K562 (cell line): ENCODE measurements around the gene DBX2. TPM values are rescaled to one million over a fixed set of nuclear protein-coding genes. Genes with fewer than 3 reads are reported as not detected.
"Not testable (repeated sequence)": the region's sequence is repeated elsewhere in the genome, so short reads cannot be mapped to it uniquely, and the experiment has no call there.

Experiments used
- ATAC-seq: fragments of 200-7000 bp; cut with Tn5 transposase; 3 replicates; pipeline ENCODE4 v1.9.1; 2020; ENCODE audit warnings: moderate library complexity
- BruUV-seq: library from RNA; stranded (reverse); fragments of 400-500 nt; replicated peaks from 2 replicates; lab custom pipeline; 2021; lab: Mats Ljungman, UMichigan
- CTCF ChIA-PET: fragments of 300-600 bp; formaldehyde crosslinking; extraction: SDS; loops from one replicate; lab custom pipeline; 2021; ENCODE audit warnings: low intra/inter-chr PET ratio; lab: Yijun Ruan, JAX
- POLR2A ChIA-PET: fragments of 300-600, 350-650 bp; sonication (Branson Sonifier 250); formaldehyde crosslinking; extraction: SDS; loops from one replicate; lab custom pipeline; 2021; ENCODE audit warnings: antibody characterized with exemption, inconsistent platforms; lab: Yijun Ruan, JAX
- DNase-seq, 4 experiments: peaks; one replicate each; pipeline versions ENCODE4 v3.0.0 to v3.0.0-alpha.2; 2011 to 2018; ENCODE audit warnings: low spot score in 3 of 4, mixed read lengths in 3 of 4; ENCODE audit errors: extremely low read depth in 1 of 4
- FAIRE-seq: peaks from 2 replicates; lab custom pipeline; 2011; peaks lifted over from hg19 to GRCh38; lab: Jason Lieb, UNC
- H2AFZ ChIP-seq: 2 replicates; pipeline ENCODE4 v1.6.0; 2011; ENCODE audit warnings: low read depth, low read length, control low read depth, inconsistent platforms
- H3K27ac ChIP-seq: fragments of 200-600 bp; 3 replicates; pipeline ENCODE4 v1.8.0; 2011; ENCODE audit warnings: low read depth, mild to moderate bottlenecking, control low read depth, inconsistent platforms, low read length, moderate library complexity, mixed read lengths; ENCODE audit errors: extremely low read depth
- H3K27me3 ChIP-seq, 2 experiments: fragments of 300-600 bp in 1 of 2; 2 replicates in 1 of 2; 3 replicates in 1 of 2; pipeline versions ENCODE4 v1.6.0 to v1.8.0; 2011; ENCODE audit warnings: inconsistent platforms in 2 of 2, low read length in 2 of 2, mild to moderate bottlenecking in 1 of 2, mixed read lengths in 1 of 2, moderate library complexity in 1 of 2; ENCODE audit not compliant: control insufficient read depth in 2 of 2, insufficient read depth in 2 of 2
- H3K36me3 ChIP-seq: fragments of 300-600 bp; 3 replicates; pipeline ENCODE4 v1.8.0; 2011; ENCODE audit warnings: mild to moderate bottlenecking, low read length, inconsistent platforms; ENCODE audit not compliant: control insufficient read depth, insufficient read depth
- H3K4me1 ChIP-seq, 2 experiments: fragments of 200-600 bp in 1 of 2; replicated peaks in 1 of 2; 2 replicates in 1 of 2; 3 replicates in 1 of 2; pipeline versions ENCODE4 v1.5.1 to v1.8.0; 2011; ENCODE audit warnings: inconsistent platforms in 2 of 2, low read length in 2 of 2, mild to moderate bottlenecking in 1 of 2, mixed read lengths in 1 of 2, moderate library complexity in 1 of 2; ENCODE audit not compliant: control insufficient read depth in 2 of 2, insufficient read depth in 2 of 2
- H3K4me2 ChIP-seq: 2 replicates; pipeline ENCODE4 v1.6.1; 2011; ENCODE audit warnings: low read length, control low read depth, inconsistent platforms, mixed read lengths; ENCODE audit not compliant: insufficient read depth
- H3K4me3 ChIP-seq: fragments of 200-600 bp; sonication (generic), shearing (Covaris generic); 2 replicates; pipeline ENCODE4 v1.5.1; 2016; ENCODE audit warnings: control low read depth, inconsistent platforms
- H3K79me2 ChIP-seq: fragments of 200-600 bp; 3 replicates; pipeline ENCODE4 v1.8.0; 2011; ENCODE audit warnings: low read length, inconsistent platforms; ENCODE audit not compliant: control insufficient read depth, insufficient read depth
- H3K9ac ChIP-seq, 2 experiments: 2 replicates each; pipeline versions ENCODE4 v1.6.0 to v1.6.1; 2011; ENCODE audit warnings: low read depth in 2 of 2, low read length in 2 of 2, control low read depth in 1 of 2, inconsistent platforms in 1 of 2, mild to moderate bottlenecking in 1 of 2, mixed read lengths in 1 of 2; ENCODE audit not compliant: insufficient read depth in 1 of 2
- H3K9me1 ChIP-seq: one replicate; pipeline ENCODE4 v1.6.0; 2011; ENCODE audit warnings: inconsistent platforms, mild to moderate bottlenecking, low read length, moderate library complexity; ENCODE audit not compliant: control insufficient read depth, insufficient read depth
- H3K9me3 ChIP-seq: replicated peaks from 2 replicates; pipeline ENCODE4 v1.5.1; 2011; ENCODE audit warnings: low read depth, low read length, inconsistent platforms; ENCODE audit not compliant: control insufficient read depth, insufficient read depth
- H4K20me1 ChIP-seq: replicated peaks from 2 replicates; pipeline ENCODE4 v1.6.1; 2011; ENCODE audit warnings: low read length, inconsistent platforms, mixed read lengths; ENCODE audit not compliant: control insufficient read depth, insufficient read depth
- HEY1 ChIP-seq: fragments of 250-450 bp; sonication (Bioruptor Pico); IDR thresholded peaks from 2 replicates; pipeline ENCODE4 v1.5.0; 2020; ENCODE audit warnings: mild to moderate bottlenecking, moderate library complexity, borderline replicate concordance
- RAD21 ChIP-seq, 2 experiments: fragments of 250-450 bp in 1 of 2; fragments of 450-650 bp in 1 of 2; sonication (Bioruptor Pico) in 1 of 2; formaldehyde crosslinking in 1 of 2; IDR thresholded peaks in 1 of 2; conservative IDR thresholded peaks in 1 of 2; 2 replicates each; pipeline versions ENCODE4 v1.4.0 to v1.8.0; 2020 to 2022; ENCODE audit warnings: mild to moderate bottlenecking in 2 of 2, moderate library complexity in 1 of 2
- SAP30 ChIP-seq: fragments of 200-600 bp; sonication (generic); IDR thresholded peaks from 2 replicates; pipeline ENCODE4 v1.6.1; 2012; ENCODE audit warnings: borderline replicate concordance, low read depth, mild to moderate bottlenecking, moderate library complexity, low read length, control low read depth, inconsistent platforms; ENCODE audit not compliant: insufficient read depth, poor library complexity, severe bottlenecking
- SMAD2 ChIP-seq: fragments of 150-350 bp; IDR thresholded peaks from 2 replicates; pipeline ENCODE4 v1.6.1; 2014; ENCODE audit warnings: low read depth, mild to moderate bottlenecking, low read length
- TARDBP ChIP-seq: fragments of 450-650 bp; IDR thresholded peaks from 2 replicates; pipeline ENCODE4 v1.6.1; 2016
- TCF3 ChIP-seq: sonication (generic); formaldehyde crosslinking; IDR thresholded peaks from 2 replicates; pipeline ENCODE4 v1.4.0; 2020; ENCODE audit warnings: mild to moderate bottlenecking, missing genetic modification reagents
- TSC22D4 ChIP-seq: fragments of 450-650 bp; IDR thresholded peaks from 2 replicates; pipeline ENCODE4 v1.6.1; 2016; ENCODE audit warnings: missing genetic modification characterization, missing biosample characterization, control low read depth
- ZNF644 ChIP-seq: fragments of 200-800 bp; sonication (Bioruptor generic); IDR thresholded peaks from 2 replicates; pipeline ENCODE4 v1.6.1; 2016; ENCODE audit warnings: low read depth, missing genetic modification characterization, missing compliant biosample characterization
- WGBS: fragments of 100-300 bp; shearing (Covaris generic); methylation state at CpG from one replicate; pipeline ENCODE4 v1.1.6; 2016; ENCODE audit warnings: low coverage, mixed read lengths; ENCODE audit not compliant: insufficient coverage; ENCODE audit errors: missing lambda C conversion rate; 5-methylcytosine and 5-hydroxymethylcytosine counted together
- in situ Hi-C: fragments of 300-500 bp; cut with MboI; formaldehyde crosslinking; loops from 4 replicates; pipeline ENCODE4 v1.15.0; 2018; ENCODE audit warnings: inconsistent platforms, mixed read lengths
- intact Hi-C: fragments of 100-400 bp; cut with micrococcal nuclease; formaldehyde crosslinking; loops from 2 replicates; pipeline ENCODE4 v1.14.2; 2022
- polyA plus RNA-seq, 8 experiments: library from polyadenylated mRNA; depleted of rRNA in 4 of 8; stranded (reverse) in 5 of 8; unstranded in 3 of 8; fragments of >200 nt; fragmentation: Nextera tagmentation in 2 of 8; fragmentation: Illumina TruSeq in 1 of 8; extraction: Ambion mirVana in 2 of 8; extraction: Trizol in 1 of 8; gene quantifications; 2 replicates each; pipeline versions ENCODE4 v1.2.1 to v1.2.3, GENCODE V29; 2011 to 2014; ENCODE audit warnings: inconsistent platforms in 1 of 8, missing spikeins in 1 of 8
- total RNA-seq, 7 experiments: library from RNA; depleted of rRNA in 6 of 7; stranded (reverse); fragments of >200 nt in 6 of 7; fragmentation: Illumina TruSeq in 2 of 7; extraction: Trizol in 2 of 7; gene quantifications; 2 replicates each; pipeline versions ENCODE4 v1.2.1 to v1.2.3, GENCODE V29; 2011 to 2021; ENCODE audit warnings: low replicate concordance in 1 of 7
- TF ChIP-seq, protein P1 (sequence below), 2 experiments: IDR thresholded peaks; 2 replicates each; pipeline ENCODE4 v1.6.1; 2012; ENCODE audit warnings: improper control_type of control experiment in 2 of 2, low read depth in 2 of 2, low read length in 2 of 2, borderline replicate concordance in 1 of 2
- TF ChIP-seq, protein P2 (sequence below), 2 experiments: fragments of 450-650 bp; IDR thresholded peaks; 2 replicates each; pipeline ENCODE4 v1.6.1; 2018; ENCODE audit warnings: mild to moderate bottlenecking in 2 of 2, low read depth in 1 of 2; ENCODE audit not compliant: partially characterized antibody in 2 of 2

The DBX2 gene
- total and polyA plus RNA-seq, 9 of the 15 experiments (the other 6 are each of a cell fraction or from before 2014, with no cell fraction given): not detected

DNA sequence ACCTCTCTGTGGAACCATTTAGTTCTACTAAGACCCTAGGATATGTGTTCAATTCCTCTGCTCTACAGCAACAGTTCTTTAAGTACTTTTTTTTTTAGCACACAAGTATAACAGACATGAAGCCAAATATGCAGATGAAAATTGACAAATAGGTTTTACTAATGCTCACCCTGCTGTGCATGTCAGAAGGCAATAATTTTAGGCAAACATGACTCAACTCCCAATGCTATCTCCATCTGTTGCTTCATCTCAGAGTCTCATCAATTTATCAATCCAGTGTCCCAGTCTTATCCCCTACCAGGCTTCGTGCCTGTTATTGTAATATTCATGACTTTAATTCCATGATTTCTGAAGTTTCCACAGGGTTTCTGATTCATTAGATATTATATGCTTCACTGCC lies 57.7 kb downstream of the DBX2 start:
- CTCF ChIA-PET: no interaction called here
- no peak for FAIRE-seq
- in situ Hi-C loops: no loop called here
- Histone ChIP-seq H3K4me2 (no peak overlapping the region), H3K27ac (no peak overlapping the region), H3K4me3 (no peak overlapping the region), H3K9ac (no peak overlapping the region), H4K20me1 (no peaks in the 10 kb centered on the region), H3K79me2 (no peaks in the 10 kb centered on the region), H3K9me1 (no peaks in the 10 kb centered on the region), H3K27me3 (no peaks in the 10 kb centered on the region), H3K36me3 (no peaks in the 10 kb centered on the region), H3K4me1 (no peaks in the 10 kb centered on the region), H3K9me3 (no peaks in the 10 kb centered on the region), H2AFZ (no peak overlapping the region)
- POLR2A ChIA-PET: no interaction called here
- no peak for DNase-seq
- TF ChIP-seq SMAD2 (no peak), RAD21 (CRISPR knock-in tag; conservative IDR thresholded peaks at IDR 0.05 in 1 of 2, IDR thresholded peaks at IDR 0.05 in 1 of 2) (no peak), SAP30 (no peak), TCF3 (CRISPR knock-in tag) (no peak), ZNF644 (tag) (no peak), TARDBP (no peak), TSC22D4 (no peak), HEY1 (CRISPR knock-in tag) (no peak)
- TF ChIP-seq, protein P1, sequence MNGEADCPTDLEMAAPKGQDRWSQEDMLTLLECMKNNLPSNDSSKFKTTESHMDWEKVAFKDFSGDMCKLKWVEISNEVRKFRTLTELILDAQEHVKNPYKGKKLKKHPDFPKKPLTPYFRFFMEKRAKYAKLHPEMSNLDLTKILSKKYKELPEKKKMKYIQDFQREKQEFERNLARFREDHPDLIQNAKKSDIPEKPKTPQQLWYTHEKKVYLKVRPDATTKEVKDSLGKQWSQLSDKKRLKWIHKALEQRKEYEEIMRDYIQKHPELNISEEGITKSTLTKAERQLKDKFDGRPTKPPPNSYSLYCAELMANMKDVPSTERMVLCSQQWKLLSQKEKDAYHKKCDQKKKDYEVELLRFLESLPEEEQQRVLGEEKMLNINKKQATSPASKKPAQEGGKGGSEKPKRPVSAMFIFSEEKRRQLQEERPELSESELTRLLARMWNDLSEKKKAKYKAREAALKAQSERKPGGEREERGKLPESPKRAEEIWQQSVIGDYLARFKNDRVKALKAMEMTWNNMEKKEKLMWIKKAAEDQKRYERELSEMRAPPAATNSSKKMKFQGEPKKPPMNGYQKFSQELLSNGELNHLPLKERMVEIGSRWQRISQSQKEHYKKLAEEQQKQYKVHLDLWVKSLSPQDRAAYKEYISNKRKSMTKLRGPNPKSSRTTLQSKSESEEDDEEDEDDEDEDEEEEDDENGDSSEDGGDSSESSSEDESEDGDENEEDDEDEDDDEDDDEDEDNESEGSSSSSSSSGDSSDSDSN (IDR thresholded peaks at IDR 0.05; ENCODE audit: borderline replicate concordance in 1 of 2, low read depth in 2 of 2, low read length in 2 of 2): no peak
- TF ChIP-seq, protein P2, sequence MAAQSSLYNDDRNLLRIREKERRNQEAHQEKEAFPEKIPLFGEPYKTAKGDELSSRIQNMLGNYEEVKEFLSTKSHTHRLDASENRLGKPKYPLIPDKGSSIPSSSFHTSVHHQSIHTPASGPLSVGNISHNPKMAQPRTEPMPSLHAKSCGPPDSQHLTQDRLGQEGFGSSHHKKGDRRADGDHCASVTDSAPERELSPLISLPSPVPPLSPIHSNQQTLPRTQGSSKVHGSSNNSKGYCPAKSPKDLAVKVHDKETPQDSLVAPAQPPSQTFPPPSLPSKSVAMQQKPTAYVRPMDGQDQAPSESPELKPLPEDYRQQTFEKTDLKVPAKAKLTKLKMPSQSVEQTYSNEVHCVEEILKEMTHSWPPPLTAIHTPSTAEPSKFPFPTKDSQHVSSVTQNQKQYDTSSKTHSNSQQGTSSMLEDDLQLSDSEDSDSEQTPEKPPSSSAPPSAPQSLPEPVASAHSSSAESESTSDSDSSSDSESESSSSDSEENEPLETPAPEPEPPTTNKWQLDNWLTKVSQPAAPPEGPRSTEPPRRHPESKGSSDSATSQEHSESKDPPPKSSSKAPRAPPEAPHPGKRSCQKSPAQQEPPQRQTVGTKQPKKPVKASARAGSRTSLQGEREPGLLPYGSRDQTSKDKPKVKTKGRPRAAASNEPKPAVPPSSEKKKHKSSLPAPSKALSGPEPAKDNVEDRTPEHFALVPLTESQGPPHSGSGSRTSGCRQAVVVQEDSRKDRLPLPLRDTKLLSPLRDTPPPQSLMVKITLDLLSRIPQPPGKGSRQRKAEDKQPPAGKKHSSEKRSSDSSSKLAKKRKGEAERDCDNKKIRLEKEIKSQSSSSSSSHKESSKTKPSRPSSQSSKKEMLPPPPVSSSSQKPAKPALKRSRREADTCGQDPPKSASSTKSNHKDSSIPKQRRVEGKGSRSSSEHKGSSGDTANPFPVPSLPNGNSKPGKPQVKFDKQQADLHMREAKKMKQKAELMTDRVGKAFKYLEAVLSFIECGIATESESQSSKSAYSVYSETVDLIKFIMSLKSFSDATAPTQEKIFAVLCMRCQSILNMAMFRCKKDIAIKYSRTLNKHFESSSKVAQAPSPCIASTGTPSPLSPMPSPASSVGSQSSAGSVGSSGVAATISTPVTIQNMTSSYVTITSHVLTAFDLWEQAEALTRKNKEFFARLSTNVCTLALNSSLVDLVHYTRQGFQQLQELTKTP (IDR thresholded peaks at IDR 0.05; ENCODE audit: low read depth in 1 of 2, partially characterized antibody in 2 of 2): no peak
- no peak for ATAC-seq
- WGBS: 0% methylated on average over 1 of the region's 1 CpG
- intact Hi-C loops: no loop called here
- BruUV-seq: no TSS peak

GRCh38 chr12:44984863-44985262 lies 66.0 kb downstream of the DBX2 start:
- H3K9ac ChIP-seq, CTCF ChIA-PET, H3K27me3 ChIP-seq, intact Hi-C loops, H3K36me3 ChIP-seq, ATAC-seq, H3K4me3 ChIP-seq, H3K9me1 ChIP-seq, H2AFZ ChIP-seq, FAIRE-seq, H3K27ac ChIP-seq, H4K20me1 ChIP-seq, H3K4me1 ChIP-seq, H3K9me3 ChIP-seq, H3K79me2 ChIP-seq, POLR2A ChIA-PET, DNase-seq, H3K4me2 ChIP-seq, in situ Hi-C loops, BruUV-seq: not testable (repeated sequence)
- 3% methylated on average over 10 of the region's 10 CpGs for WGBS
